GM19467 (cell line): ENCODE measurements around the gene VAT1.
"Not testable (repeated sequence)": the region's sequence is repeated elsewhere in the genome, so short reads cannot be mapped to it uniquely, and the experiment has no call there.

ENCODE experiments used
- ATAC-seq: cut with Tn5 transposase; IDR thresholded peaks from one replicate; pipeline ENCODE4 v1.9.1; 2021; ENCODE audit warnings: mild to moderate bottlenecking, moderate library complexity; ENCODE audit not compliant: unreplicated experiment

VAT1 gene

GRCh38 chr17:43021741-43022512 lies at the start of gene VAT1:
VAT1 (minus strand) TSS chr17:43022385; CDS start chr17:43022322, 63 bp downstream.
- ATAC-seq, result no peak

GRCh38 chr17:43070872-43071271 lies 48.7 kb upstream of the VAT1 start:
- no peak for ATAC-seq

- ATAC-seq, result no peak
Observed at GRCh38 chr17:43070257-43070656, 48.1 kb upstream of the VAT1 start.

GRCh38 chr17:43069368-43069898 lies 47.2 kb upstream of the VAT1 start:
- no peak for ATAC-seq

- ATAC-seq, result no peak
Observed at GRCh38 chr17:43068570-43069367, 46.6 kb upstream of the VAT1 start.

- ATAC-seq, result no peak
Observed at GRCh38 chr17:43062984-43063638, 40.9 kb upstream of the VAT1 start.

GRCh38 chr17:43056051-43056450 lies 33.9 kb upstream of the VAT1 start:
- no peak for ATAC-seq

- ATAC-seq, result not testable (repeated sequence)
Observed at GRCh38 chr17:43053008-43053407, 30.8 kb upstream of the VAT1 start.

- no peak for ATAC-seq
Observed at GRCh38 chr17:43051969-43052368, 29.8 kb upstream of the VAT1 start.

- ATAC-seq, result no peak
Observed at GRCh38 chr17:43044024-43044423, 21.8 kb upstream of the VAT1 start.

- no peak for ATAC-seq
Observed at GRCh38 chr17:43043307-43043706, 21.1 kb upstream of the VAT1 start.

- no peak for ATAC-seq
Observed at GRCh38 chr17:43042025-43042628, 19.9 kb upstream of the VAT1 start.

- no peak for ATAC-seq
Observed at GRCh38 chr17:43040655-43041054, 18.5 kb upstream of the VAT1 start.

- ATAC-seq, result no peak
Observed at GRCh38 chr17:43039646-43040045, 17.5 kb upstream of the VAT1 start.

GRCh38 chr17:43034894-43035293 lies 12.7 kb upstream of the VAT1 start:
- ATAC-seq, result no peak

GRCh38 chr17:43033948-43034881 lies 12.0 kb upstream of the VAT1 start:
- no peak for ATAC-seq

GRCh38 chr17:43031666-43032065 lies 9.5 kb upstream of the VAT1 start:
- no peak for ATAC-seq

GRCh38 chr17:43030137-43030767 lies 8.1 kb upstream of the VAT1 start:
- no peak for ATAC-seq

GRCh38 chr17:43028221-43028861 lies 6.2 kb upstream of the VAT1 start:
- no peak for ATAC-seq
